ENCODE data around the gene GARIN5A. TPM values are rescaled to one million over a fixed set of nuclear protein-coding genes. Genes with fewer than 3 reads are reported as not detected.

GARIN5A gene
- total and polyA plus RNA-seq, 2 of the 8 experiments (the other 6 are each of a cell fraction or from before 2014, with no cell fraction given): 9.1 to 18.5 TPM

DNA sequence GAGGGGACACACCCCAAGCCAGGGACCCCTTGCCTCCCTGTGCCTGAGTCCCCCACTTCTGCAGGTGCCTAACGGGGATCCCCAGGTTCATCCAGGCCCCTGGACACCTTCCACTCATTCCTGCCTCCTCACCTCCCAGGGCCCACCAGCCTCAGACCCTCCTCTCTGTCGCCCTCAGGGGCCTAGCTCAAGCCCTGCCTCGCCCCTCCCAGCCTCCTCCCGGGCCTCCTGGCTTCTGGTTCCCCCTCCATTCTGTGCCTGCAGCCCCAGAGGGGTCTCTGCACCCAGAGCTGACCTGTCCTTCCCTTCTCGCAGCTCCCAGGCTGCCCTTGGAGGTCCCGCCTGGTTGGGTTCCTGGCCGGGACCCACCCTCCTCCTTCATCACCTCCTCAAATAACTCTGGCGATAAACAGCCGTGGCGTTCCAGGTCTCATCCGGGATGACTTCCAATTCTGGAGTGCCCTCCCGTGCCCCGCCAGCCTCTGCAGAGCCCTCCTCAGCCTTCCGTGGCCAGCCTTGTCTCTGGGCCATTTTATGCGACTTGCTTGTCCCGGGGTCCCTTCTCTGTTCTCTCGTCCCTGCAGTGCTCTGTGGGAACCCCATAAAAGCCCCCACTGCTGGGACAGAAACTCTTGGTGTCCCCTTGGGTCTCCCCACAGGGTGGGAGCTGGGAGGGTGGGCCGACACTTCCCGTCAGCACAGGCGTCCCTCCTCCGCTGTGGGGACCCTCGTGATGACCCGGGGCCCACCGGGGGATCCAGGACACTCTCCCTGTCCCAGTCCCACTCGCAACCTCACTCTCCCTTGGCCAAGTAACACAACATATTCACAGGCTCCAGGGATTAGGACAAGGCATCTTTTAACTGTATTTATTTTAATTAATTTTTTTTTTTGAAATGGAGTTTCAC lies 25.2 kb upstream of the GARIN5A start (continued):
- TF ChIP-seq FOSL1 (IDR thresholded peaks at IDR 0.05; ENCODE audit: insufficient read depth, low read depth, low read length) (no peak), EP300 (IDR thresholded peaks at IDR 0.05; ENCODE audit: borderline replicate concordance in 1 of 2, low read depth in 2 of 2, low read length in 2 of 2) (no peak), MAFK (IDR thresholded peaks at IDR 0.05; ENCODE audit: low read depth, low read length) (no peak), KDM4A (IDR thresholded peaks at IDR 0.05; ENCODE audit: low read depth, low read length, severe bottlenecking) (no peak), BRCA1 (IDR thresholded peaks at IDR 0.05; ENCODE audit: low read depth, low read length) (no peak), KDM1A (IDR thresholded peaks at IDR 0.05; ENCODE audit: borderline replicate concordance, low read length) (no peak)
- TF ChIP-seq, protein P1, sequence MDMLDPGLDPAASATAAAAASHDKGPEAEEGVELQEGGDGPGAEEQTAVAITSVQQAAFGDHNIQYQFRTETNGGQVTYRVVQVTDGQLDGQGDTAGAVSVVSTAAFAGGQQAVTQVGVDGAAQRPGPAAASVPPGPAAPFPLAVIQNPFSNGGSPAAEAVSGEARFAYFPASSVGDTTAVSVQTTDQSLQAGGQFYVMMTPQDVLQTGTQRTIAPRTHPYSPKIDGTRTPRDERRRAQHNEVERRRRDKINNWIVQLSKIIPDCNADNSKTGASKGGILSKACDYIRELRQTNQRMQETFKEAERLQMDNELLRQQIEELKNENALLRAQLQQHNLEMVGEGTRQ (IDR thresholded peaks at IDR 0.05; ENCODE audit: low read length): no peak
